Measurements from ENCODE around the gene MAP2K3.

Gene MAP2K3

DNA sequence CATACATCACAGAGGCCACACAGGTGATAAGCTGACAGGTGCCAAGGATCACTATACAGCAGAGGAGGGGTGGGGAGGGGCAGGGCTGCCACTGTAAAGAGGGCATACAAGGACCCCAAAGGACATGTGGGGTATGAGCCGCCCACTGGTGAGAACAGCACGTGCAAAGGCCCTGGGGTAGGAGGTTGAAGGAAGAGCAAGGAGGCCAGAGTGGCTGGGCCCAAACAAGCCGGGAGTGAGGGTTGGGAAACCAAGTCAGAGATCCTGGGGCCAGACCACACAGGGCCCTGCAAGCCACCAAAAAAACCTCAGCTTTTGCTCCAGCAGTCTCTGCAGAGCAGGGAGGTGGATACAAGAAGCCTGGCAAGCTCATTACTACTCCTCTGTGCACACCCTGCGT, 37.8 kb upstream of the MAP2K3 start:
- H3F3A ChIP-seq (ENCODE audit: insufficient read depth, low read length) = no peaks in the 10 kb centered on the region
- H3K27ac ChIP-seq (ENCODE audit: low read depth, low read length, poor library complexity, severe bottlenecking) = no peak overlapping the region
- no peaks in the 10 kb centered on the region for H4K20me1 ChIP-seq (ENCODE audit: insufficient read depth, low read length)
- H3K9ac ChIP-seq (ENCODE audit: low read length) = no peak overlapping the region
- no peaks in the 10 kb centered on the region for H3K9me3 ChIP-seq (ENCODE audit: low read length)
- no peaks in the 10 kb centered on the region for H3K27me3 ChIP-seq (ENCODE audit: insufficient read depth, low read length)
- no peaks in the 10 kb centered on the region for H3K79me2 ChIP-seq (ENCODE audit: insufficient read depth, low read length)
- H3K36me3 ChIP-seq (ENCODE audit: insufficient read depth, low read length) = no peaks in the 10 kb centered on the region
- H3K4me3 ChIP-seq (ENCODE audit: low read depth, low read length, poor library complexity, severe bottlenecking) = no peak overlapping the region
- H3K4me2 ChIP-seq (ENCODE audit: low read length) = no peak overlapping the region
- H3K9me2 ChIP-seq (ENCODE audit: low read depth, low read length) = no peaks in the 10 kb centered on the region
- TF ChIP-seq, protein P1, sequence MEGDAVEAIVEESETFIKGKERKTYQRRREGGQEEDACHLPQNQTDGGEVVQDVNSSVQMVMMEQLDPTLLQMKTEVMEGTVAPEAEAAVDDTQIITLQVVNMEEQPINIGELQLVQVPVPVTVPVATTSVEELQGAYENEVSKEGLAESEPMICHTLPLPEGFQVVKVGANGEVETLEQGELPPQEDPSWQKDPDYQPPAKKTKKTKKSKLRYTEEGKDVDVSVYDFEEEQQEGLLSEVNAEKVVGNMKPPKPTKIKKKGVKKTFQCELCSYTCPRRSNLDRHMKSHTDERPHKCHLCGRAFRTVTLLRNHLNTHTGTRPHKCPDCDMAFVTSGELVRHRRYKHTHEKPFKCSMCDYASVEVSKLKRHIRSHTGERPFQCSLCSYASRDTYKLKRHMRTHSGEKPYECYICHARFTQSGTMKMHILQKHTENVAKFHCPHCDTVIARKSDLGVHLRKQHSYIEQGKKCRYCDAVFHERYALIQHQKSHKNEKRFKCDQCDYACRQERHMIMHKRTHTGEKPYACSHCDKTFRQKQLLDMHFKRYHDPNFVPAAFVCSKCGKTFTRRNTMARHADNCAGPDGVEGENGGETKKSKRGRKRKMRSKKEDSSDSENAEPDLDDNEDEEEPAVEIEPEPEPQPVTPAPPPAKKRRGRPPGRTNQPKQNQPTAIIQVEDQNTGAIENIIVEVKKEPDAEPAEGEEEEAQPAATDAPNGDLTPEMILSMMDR (IDR thresholded peaks at IDR 0.05; ENCODE audit: low read length) = no peak
- TF ChIP-seq EZH2 (IDR thresholded peaks at IDR 0.05; ENCODE audit: borderline replicate concordance, low read length) = no peak
- H2AFZ ChIP-seq (ENCODE audit: low read length) = no peak overlapping the region
- no peaks in the 10 kb centered on the region for H3K4me1 ChIP-seq (ENCODE audit: insufficient read depth, low read length, severe bottlenecking)

DNA sequence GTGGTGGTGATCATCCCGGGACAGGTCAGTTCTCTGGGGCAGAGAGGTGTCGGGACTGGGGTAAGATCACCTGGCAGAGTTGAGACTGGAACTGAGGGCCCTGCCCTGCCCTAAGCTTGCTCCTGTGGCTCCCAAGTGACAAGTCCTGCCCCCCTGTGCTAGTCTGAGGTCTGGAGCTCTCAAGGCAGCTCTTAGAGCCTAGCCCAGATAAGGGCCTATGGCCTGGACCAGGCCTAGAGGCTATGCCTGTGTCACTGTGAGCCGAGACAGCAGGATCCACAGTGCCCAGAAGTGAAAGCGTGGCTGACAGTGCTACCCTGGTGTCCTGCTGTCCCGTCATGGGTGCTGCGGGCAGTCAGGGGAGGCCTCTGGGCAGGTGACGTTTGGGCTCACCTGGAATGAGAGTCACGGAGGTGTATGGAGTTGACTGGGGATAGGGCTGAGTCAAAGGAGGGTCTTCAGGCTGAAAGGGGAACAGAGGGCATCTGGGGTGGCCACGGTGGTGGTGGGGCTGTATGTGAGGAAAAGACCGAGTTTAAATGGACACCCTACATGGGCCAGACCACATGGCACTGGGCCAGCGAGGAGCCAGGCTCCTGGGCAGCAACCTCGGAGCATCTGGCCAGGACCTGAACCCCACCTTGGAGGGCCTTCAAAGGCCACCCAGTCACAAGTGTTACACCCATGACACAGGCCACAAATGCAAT, 36.8 kb upstream of the MAP2K3 start:
- Histone ChIP-seq H3K9me2 (ENCODE audit: low read depth, low read length) (no peaks in the 10 kb centered on the region), H3K79me2 (ENCODE audit: insufficient read depth, low read length) (no peaks in the 10 kb centered on the region), H3K36me3 (ENCODE audit: insufficient read depth, low read length) (no peaks in the 10 kb centered on the region), H2AFZ (ENCODE audit: low read length) (no peak overlapping the region), H3F3A (ENCODE audit: insufficient read depth, low read length) (no peaks in the 10 kb centered on the region), H3K4me2 (ENCODE audit: low read length) (no peak overlapping the region), H3K9ac (ENCODE audit: low read length) (no peak overlapping the region), H3K27me3 (ENCODE audit: insufficient read depth, low read length) (peaks cover 4% of the 10 kb centered on the region; the same call in 1 of the 2 replicates), H3K4me1 (ENCODE audit: insufficient read depth, low read length, severe bottlenecking) (peaks cover 6% of the 10 kb centered on the region), H3K27ac (ENCODE audit: low read depth, low read length, poor library complexity, severe bottlenecking) (no peak overlapping the region), H3K9me3 (ENCODE audit: low read length) (no peaks in the 10 kb centered on the region), H3K4me3 (ENCODE audit: low read depth, low read length, poor library complexity, severe bottlenecking) (no peak overlapping the region), H4K20me1 (ENCODE audit: insufficient read depth, low read length) (no peaks in the 10 kb centered on the region)
- TF ChIP-seq EZH2 (IDR thresholded peaks at IDR 0.05; ENCODE audit: borderline replicate concordance, low read length) = no peak
- TF ChIP-seq, protein P1 (IDR thresholded peaks at IDR 0.05; ENCODE audit: low read length) = no peak

DNA sequence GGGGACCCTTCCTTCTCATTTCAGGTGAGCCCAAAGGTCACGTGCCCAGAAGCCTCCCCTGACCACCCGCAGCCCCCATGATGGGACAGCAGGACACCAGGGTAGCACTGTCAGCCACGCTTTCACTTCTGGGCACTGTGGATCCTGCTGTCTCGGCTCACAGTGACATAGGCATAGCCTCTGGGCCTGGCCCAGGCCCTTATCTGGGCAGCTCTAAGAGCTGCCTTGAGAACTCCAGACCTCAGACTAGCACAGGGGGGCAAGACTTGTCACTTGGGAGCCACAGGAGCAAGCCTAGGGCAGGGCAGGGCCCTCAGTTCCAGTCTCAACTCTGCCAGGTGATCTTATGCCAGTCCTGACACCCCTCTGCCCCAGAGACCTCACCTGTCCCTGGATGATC, 36.0 kb upstream of the MAP2K3 start:
- H3K79me2 ChIP-seq (ENCODE audit: insufficient read depth, low read length) = no peaks in the 10 kb centered on the region
- H3F3A ChIP-seq (ENCODE audit: insufficient read depth, low read length) = no peaks in the 10 kb centered on the region
- H2AFZ ChIP-seq (ENCODE audit: low read length) = no peak overlapping the region
- H3K9me3 ChIP-seq (ENCODE audit: low read length) = no peaks in the 10 kb centered on the region
- no peak overlapping the region for H3K27ac ChIP-seq (ENCODE audit: low read depth, low read length, poor library complexity, severe bottlenecking)
- no peaks in the 10 kb centered on the region for H3K9me2 ChIP-seq (ENCODE audit: low read depth, low read length)
- no peaks in the 10 kb centered on the region for H4K20me1 ChIP-seq (ENCODE audit: insufficient read depth, low read length)
- no peaks in the 10 kb centered on the region for H3K36me3 ChIP-seq (ENCODE audit: insufficient read depth, low read length)
- peaks cover 4% of the 10 kb centered on the region; the same call in 1 of the 2 replicates for H3K27me3 ChIP-seq (ENCODE audit: insufficient read depth, low read length)
- no peak overlapping the region for H3K4me2 ChIP-seq (ENCODE audit: low read length)
- peaks cover 7% of the 10 kb centered on the region for H3K4me1 ChIP-seq (ENCODE audit: insufficient read depth, low read length, severe bottlenecking)
- TF ChIP-seq, protein P1 (IDR thresholded peaks at IDR 0.05; ENCODE audit: low read length) = no peak
- TF ChIP-seq EZH2 (IDR thresholded peaks at IDR 0.05; ENCODE audit: borderline replicate concordance, low read length) = no peak
- H3K9ac ChIP-seq (ENCODE audit: low read length) = no peak overlapping the region
- no peak overlapping the region for H3K4me3 ChIP-seq (ENCODE audit: low read depth, low read length, poor library complexity, severe bottlenecking)

All from OCI-LY1 (cell line).